Measurements from ENCODE around the gene MAD1L1.

The MAD1L1 gene

GRCh38 chr7:2242541-2243429, 10.0 kb upstream of the MAD1L1 start:
- DNase-seq (ENCODE audit: low read depth in 1 of 2, low spot score in 1 of 2) = no peak

DNA sequence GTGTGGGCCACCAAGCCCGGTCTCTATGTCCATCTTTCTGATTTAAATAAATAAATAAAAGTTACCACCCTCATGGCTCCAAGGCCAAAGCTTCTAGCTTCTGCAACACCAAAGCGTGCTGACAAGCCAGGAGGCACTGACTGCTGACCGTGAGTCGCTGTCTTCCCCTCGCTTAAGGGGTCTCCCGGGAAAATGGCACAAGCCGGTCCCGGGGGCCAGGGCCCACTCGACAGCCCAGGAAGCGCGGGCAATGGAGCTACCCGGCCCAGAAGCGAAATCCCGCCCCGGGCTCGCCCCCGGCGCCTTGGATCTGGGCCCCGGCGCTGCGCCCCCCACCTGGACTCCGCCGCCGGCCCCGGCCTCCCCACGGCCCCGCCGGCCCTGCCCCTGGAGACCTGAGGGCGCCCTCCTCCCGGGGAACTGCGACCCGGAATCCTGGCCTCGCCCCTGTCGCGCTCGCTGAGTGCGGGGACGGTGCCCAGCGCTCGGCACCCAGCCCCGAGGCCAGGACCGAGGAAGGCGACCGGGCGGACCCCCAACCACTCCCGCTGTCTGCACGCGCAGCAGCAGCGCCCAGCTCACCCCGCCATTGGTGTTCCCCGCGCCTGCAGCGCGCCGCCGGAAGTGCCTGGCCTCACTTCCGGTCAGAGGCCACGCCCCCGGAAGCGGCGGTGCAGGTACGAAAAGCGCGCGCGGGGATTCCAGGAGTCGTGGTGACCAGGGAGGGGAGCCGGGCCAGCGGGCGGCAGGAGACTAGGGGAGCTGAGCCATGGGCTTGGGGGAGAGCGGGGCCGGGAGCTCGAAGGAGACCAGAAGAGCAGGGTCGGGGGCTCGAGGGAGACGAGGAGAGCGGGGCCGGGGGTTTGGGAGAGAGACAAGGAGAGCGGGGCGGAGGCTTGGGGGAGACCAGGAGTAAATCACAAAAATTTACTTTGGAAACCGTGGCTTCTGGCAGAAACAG, 9.1 kb upstream of the MAD1L1 start, which contains the start of the genes MRM2 and NUDT1:
MRM2 (minus strand) TSS at position 626 of the 961 bp plus-strand sequence; CDS start at position 590, 36 bp downstream.
NUDT1 (plus strand) TSS at position 647 of the 961 bp plus-strand sequence. CDS start 2,349 bp downstream, outside the sequence.
- DNase-seq (ENCODE audit: low read depth in 1 of 2, low spot score in 1 of 2) = peak; percentile 47 to 62

DNA sequence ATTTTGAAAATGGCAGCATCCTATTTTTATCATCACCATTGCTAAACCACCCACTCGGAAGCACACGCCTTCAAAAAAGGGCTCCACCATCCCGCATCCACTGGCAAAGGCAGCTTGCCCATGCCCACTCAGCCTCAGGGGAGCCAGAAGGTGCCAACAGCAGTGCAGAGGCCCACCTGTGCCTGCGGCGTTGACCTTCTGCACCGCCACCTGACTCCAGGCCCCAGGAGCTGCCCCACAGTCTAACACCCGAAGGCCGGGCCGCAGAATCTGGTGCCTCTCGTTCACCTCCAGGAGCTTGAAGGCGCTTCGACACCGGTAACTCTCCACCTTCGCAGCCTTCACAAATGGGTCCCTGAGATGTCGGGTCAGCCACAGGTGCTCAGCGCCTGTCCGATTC, 6.5 kb upstream of the MAD1L1 start:
- DNase-seq (ENCODE audit: low read depth in 1 of 2, low spot score in 1 of 2) = no peak

DNA sequence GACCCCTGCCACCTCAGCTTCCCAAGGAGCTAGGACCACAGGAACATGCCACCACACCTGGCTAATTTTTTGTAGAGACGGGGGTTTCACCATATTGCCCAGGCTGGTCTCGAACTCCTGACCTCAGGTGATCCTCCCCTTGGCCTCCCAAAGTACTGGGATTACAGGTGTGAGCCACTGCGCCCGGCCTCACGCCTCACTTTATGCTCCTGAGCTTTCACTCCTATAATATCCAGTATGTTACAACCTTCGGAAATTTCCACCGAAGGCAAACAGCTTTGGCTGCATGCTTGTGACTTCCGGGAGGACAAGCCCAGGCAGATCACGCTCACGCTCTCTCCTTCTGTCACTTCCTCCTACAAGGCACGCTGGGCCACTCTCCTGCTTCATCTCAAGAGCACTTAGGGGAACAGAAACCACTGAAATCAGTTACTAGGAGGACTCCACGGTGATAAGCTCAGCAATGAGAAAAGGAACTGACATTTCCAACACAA, 4.4 kb upstream of the MAD1L1 start:
- DNase-seq (ENCODE audit: low read depth in 1 of 2, low spot score in 1 of 2) = no peak

- no peak for DNase-seq (ENCODE audit: low read depth in 1 of 2, low spot score in 1 of 2)
Observed at GRCh38 chr7:2233926-2234325, 1.2 kb upstream of the MAD1L1 start.

GRCh38 chr7:2231992-2232765, 566 bp downstream of the MAD1L1 start:
- no peak for DNase-seq (ENCODE audit: low read depth in 1 of 2, low spot score in 1 of 2)

- no peak for DNase-seq (ENCODE audit: low read depth in 1 of 2, low spot score in 1 of 2)
Observed at GRCh38 chr7:2230882-2231281, 1.9 kb downstream of the MAD1L1 start.

- no peak for DNase-seq (ENCODE audit: low read depth in 1 of 2, low spot score in 1 of 2)
Observed at GRCh38 chr7:2230226-2230625, 2.5 kb downstream of the MAD1L1 start.

GRCh38 chr7:2229467-2229866, 3.3 kb downstream of the MAD1L1 start:
- DNase-seq (ENCODE audit: low read depth in 1 of 2, low spot score in 1 of 2) = no peak

DNA sequence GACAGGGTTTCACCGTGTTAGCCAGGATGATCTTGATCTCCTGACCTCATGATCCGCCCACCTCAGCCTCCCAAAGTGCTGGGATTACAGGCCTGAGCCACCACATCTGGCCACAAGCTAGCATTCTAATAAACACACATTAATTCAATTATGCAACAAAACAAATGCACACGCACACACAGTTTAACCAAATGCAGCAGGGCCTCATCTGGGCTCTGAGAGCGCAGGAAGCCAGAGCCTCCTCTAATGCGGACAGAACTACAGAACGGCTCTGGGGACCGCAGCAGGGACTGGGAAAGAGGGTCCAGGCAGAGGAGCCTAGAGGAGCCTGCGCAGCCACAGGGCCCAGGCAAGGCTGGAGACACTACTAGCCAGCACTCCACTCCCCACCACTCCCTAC, 3.8 kb downstream of the MAD1L1 start:
- DNase-seq (ENCODE audit: low read depth in 1 of 2, low spot score in 1 of 2) = no peak

DNA sequence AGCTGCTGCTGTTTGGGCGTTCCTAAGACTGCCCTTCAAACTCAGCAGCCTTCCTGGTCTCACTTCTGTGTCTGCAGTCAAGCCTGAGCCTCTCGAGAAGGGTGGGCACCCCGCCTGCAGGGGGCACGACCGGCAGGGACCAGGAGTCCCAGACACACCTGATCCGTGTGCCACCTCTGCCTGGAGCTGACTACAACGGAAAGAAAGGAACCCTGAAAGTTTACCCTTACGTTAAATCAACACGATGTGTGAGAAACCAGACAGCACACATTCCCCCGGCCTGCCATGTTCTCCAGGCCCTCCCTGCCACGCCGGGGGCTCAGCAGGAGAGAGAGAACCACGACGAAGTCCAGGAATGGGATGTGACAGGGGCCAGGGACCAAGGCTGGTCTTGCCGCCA, 5.0 kb downstream of the MAD1L1 start:
- DNase-seq (ENCODE audit: low read depth in 1 of 2, low spot score in 1 of 2) = no peak

DNA sequence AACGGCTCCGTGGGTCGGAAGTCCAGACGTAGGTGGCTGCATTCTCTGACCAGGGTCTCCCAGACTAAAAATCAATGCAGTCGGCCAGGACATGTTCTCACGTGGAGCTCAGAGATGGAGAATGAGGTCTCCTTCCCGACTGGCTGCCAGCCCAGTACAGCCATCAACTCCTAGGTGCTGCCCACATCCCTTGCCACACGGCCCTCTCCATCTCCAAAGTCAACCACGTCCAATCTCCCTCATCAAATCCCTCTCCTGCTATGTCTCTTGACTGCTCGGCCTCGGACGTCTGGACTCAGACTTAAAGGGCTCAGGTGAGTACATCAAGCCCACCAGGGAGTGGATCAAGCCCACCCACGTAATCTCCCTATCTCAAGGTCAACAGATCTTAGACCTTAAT, 6.9 kb downstream of the MAD1L1 start:
- no peak for DNase-seq (ENCODE audit: low read depth in 1 of 2, low spot score in 1 of 2)

DNA sequence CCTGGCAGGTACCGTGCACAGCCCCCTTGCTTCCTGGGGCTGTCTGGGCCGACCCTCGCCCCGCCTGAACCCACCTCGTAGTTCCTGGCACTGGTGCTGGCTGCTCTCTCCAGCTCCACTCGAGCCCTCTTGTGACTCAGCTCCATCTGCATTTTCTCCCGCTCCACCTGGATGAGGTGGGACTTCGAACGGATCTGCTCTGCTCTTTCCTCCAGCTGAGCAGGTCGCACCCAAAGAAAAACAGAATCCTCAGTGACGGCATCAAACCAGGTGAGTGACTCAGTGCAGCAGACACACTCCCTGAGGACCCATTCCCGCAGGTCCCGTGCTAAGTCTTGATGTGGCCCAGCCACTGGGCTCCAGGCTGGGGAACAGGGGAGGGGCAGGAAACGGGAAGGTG, 7.4 kb downstream of the MAD1L1 start:
- DNase-seq (ENCODE audit: low read depth in 1 of 2, low spot score in 1 of 2) = no peak

DNA sequence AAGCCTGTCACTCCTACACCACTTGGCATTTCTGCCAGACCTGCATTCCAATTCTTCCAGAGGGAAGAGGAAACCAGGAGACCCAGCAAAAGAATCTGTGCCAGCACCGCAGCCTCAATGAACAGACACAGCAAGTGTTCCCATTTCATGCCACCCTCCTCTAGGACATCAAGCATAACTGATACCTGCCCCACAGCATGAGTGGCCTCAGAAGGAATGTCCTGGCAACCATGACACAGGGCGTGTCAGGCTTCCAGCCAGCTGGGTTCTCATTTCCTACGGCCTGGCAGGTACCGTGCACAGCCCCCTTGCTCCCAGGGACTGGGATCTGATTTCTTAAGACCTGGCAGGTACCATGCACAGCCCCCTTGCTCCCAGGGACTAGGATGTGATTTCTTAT, 7.8 kb downstream of the MAD1L1 start:
- no peak for DNase-seq (ENCODE audit: low read depth in 1 of 2, low spot score in 1 of 2)

DNA sequence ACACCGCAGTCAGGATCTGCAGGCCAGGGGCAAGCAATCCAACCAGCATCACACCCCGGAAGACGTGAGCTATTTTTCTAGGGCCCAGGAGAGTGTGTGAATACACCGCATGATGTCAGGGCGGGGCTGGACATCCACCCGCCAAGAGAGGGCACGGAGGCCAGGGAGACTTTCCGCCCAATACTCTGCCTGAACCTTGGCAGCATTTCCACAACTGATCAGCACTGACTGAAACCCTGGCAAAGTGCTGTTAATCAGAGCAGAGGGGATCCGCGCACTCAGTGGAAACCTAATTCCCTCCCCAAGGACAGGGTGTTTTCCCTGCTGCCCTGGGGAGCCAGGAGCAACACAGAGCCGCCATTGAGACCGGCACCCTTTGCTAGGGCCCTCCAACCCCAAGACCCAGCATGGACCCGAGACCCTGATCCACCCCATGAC, 8.2 kb downstream of the MAD1L1 start:
- no peak for DNase-seq (ENCODE audit: low read depth in 1 of 2, low spot score in 1 of 2)

GRCh38 chr7:2223321-2223720, 9.4 kb downstream of the MAD1L1 start:
- no peak for DNase-seq (ENCODE audit: low read depth in 1 of 2, low spot score in 1 of 2)

DNA sequence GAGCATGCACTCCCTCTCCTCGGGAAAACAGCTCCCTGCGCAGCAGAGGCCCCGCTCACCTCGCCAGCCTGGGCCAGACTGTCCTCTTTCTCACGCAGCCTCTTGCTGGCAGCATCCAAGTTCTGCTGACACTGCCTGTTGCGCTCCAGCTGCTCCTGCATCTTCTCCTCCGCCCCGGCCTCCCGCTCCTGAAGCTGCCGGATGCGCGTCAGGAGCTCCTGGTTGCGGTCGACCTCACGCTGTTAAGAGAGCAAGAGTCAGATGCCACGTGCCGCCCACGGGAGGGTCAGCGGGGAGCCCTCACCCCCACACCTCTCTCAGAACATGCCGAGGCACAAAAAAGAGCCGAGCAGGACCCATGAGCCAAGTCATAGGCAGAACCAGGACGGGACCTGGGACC, 10.2 kb downstream of the MAD1L1 start:
- no peak for DNase-seq (ENCODE audit: low read depth in 1 of 2, low spot score in 1 of 2)

DNA sequence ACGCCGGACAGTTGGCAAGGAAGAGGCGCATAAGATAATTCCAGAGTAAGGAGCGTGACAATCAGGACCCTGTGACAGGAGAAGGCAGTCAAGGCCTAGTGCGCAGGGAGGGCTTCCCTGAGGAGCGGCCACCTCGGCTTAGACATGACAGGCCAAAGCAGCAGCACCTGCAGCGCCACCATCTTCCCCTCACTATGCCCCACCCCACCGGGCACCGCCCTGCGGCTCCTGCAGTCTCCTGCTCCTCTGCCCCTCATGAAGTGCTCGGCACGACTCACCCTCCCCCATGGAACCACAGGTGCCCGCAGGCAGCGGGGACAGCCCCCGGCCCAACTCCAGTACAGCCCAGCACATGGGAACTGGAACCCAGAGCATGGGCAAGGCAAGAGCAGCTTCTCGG, 11.8 kb downstream of the MAD1L1 start:
- DNase-seq (ENCODE audit: low read depth in 1 of 2, low spot score in 1 of 2) = no peak

- DNase-seq (ENCODE audit: low read depth in 1 of 2, low spot score in 1 of 2) = no peak
Observed at GRCh38 chr7:2220506-2220905, 12.2 kb downstream of the MAD1L1 start.

GRCh38 chr7:2220030-2220429, 12.7 kb downstream of the MAD1L1 start:
- DNase-seq (ENCODE audit: low read depth in 1 of 2, low spot score in 1 of 2) = no peak

GRCh38 chr7:2219606-2220005, 13.1 kb downstream of the MAD1L1 start:
- no peak for DNase-seq (ENCODE audit: low read depth in 1 of 2, low spot score in 1 of 2)

All from stimulated activated CD4-positive, alpha-beta T cell treated with anti-CD3 and anti-CD28 coated beads, Interleukin-15, amount 100 ng/mL, for 1 hour (primary cell).